T-cell (primary cell): ENCODE data around the gene PSMC3IP. TPM values are rescaled to one million over a fixed set of nuclear protein-coding genes. Genes with fewer than 3 reads are reported as not detected.
"Not testable (repeated sequence)": the region's sequence is repeated elsewhere in the genome, so short reads cannot be mapped to it uniquely, and the experiment has no call there.

ENCODE experiments used
- ATAC-seq, 4 experiments: fragments of 200-7000 bp in 3 of 4; fragments of 150-1000 bp in 1 of 4; cut with Tn5 transposase; replicated peaks in 1 of 4; 1 replicate in 3 of 4; 2 replicates in 1 of 4; pipeline ENCODE4 v1.10.0; 2021; ENCODE audit warnings: moderate library complexity in 3 of 4, mild to moderate bottlenecking in 2 of 4, moderate number of reproducible peaks in 1 of 4
- CTCF ChIA-PET, 2 donors: fragments of 300-600 bp; sonication (Branson Sonifier 250); formaldehyde crosslinking; loops; one replicate each; lab custom pipeline; 2022; ENCODE audit warnings: antibody characterized with exemption in 2 of 2; lab: Charles Lee
- POLR2A ChIA-PET, 2 donors: fragments of 300-600 bp; sonication (Branson Sonifier 250); formaldehyde crosslinking; loops; one replicate each; lab custom pipeline; 2022; ENCODE audit warnings: antibody characterized with exemption in 2 of 2; lab: Charles Lee
- DNase-seq, 35 experiments: peaks; one replicate each; pipeline versions ENCODE4 v3.0.0 to v3.0.0-alpha.2; 2013 to 2023
- H3K27ac ChIP-seq: one replicate; pipeline ENCODE4 v1.5.1; 2013; ENCODE audit warnings: low read length
- H3K27me3 ChIP-seq, 2 experiments: replicated peaks in 1 of 2; 1 replicate in 1 of 2; 2 replicates in 1 of 2; pipeline versions ENCODE4 v1.6.1 to v1.7.0; 2013; ENCODE audit warnings: low read length in 1 of 2, mixed read lengths in 1 of 2; ENCODE audit not compliant: control insufficient read depth in 2 of 2, insufficient read depth in 2 of 2; ENCODE audit errors: extremely low read depth in 1 of 2
- H3K36me3 ChIP-seq, 2 donors: 1 replicate in 1 of 2; 2 replicates in 1 of 2; pipeline versions ENCODE4 v1.6.1 to v1.7.0; 2013; ENCODE audit warnings: low read length in 1 of 2; ENCODE audit not compliant: control insufficient read depth in 2 of 2, insufficient read depth in 1 of 2; ENCODE audit errors: extremely low read depth in 1 of 2
- H3K4me1 ChIP-seq, 2 experiments: 1 replicate in 1 of 2; 2 replicates in 1 of 2; pipeline versions ENCODE4 v1.6.1 to v1.7.0; 2013; ENCODE audit warnings: low read length in 2 of 2, mixed read lengths in 1 of 2; ENCODE audit not compliant: insufficient read depth in 2 of 2, control insufficient read depth in 1 of 2; ENCODE audit errors: extremely low read depth in 1 of 2
- H3K4me3 ChIP-seq, 2 donors: 1 replicate in 1 of 2; 2 replicates in 1 of 2; pipeline versions ENCODE4 v1.5.1 to v1.7.0; 2013; ENCODE audit warnings: mild to moderate bottlenecking in 2 of 2, low read length in 1 of 2, moderate library complexity in 1 of 2; ENCODE audit not compliant: control insufficient read depth in 1 of 2; ENCODE audit errors: extremely low read depth in 1 of 2
- H3K9me3 ChIP-seq: 2 replicates; pipeline ENCODE4 v1.7.0; 2013
- H3K27ac Mint-ChIP-seq, 2 donors: one replicate each; pipeline ENCODE4 v1.8.0; 2020 to 2021; ENCODE audit warnings: mild to moderate bottlenecking in 2 of 2, mixed read lengths in 2 of 2
- H3K27me3 Mint-ChIP-seq, 2 donors: one replicate each; pipeline ENCODE4 v1.8.0; 2021 to 2022; ENCODE audit warnings: mixed read lengths in 2 of 2
- H3K36me3 Mint-ChIP-seq: one replicate; pipeline ENCODE4 v1.8.0; 2021; ENCODE audit warnings: mixed read lengths
- H3K4me1 Mint-ChIP-seq, 3 donors: one replicate each; pipeline ENCODE4 v1.8.0; 2020 to 2022; ENCODE audit warnings: mixed read lengths in 3 of 3, mild to moderate bottlenecking in 1 of 3
- H3K4me3 Mint-ChIP-seq, 3 donors: one replicate each; pipeline ENCODE4 v1.8.0; 2020 to 2022; ENCODE audit warnings: mild to moderate bottlenecking in 3 of 3, mixed read lengths in 3 of 3, moderate library complexity in 3 of 3
- H3K9me3 Mint-ChIP-seq, 3 donors: one replicate each; pipeline ENCODE4 v1.8.0; 2020 to 2022; ENCODE audit warnings: mixed read lengths in 3 of 3
- WGBS: methylation state at CpG from one replicate; pipeline ENCODE4 v1.1.5; 2013; ENCODE audit warnings: missing lambda C conversion rate; ENCODE audit not compliant: insufficient coverage; 5-methylcytosine and 5-hydroxymethylcytosine counted together
- total RNA-seq, 35 experiments: library from RNA in 6 of 35; stranded (reverse) in 6 of 35; fragments of 120-200 nt in 1 of 35; gene quantifications; one replicate each; pipeline versions ENCODE4 v1.2.1 to v1.2.4 and lab custom pipeline; 2013 to 2026

Gene PSMC3IP
- total RNA-seq, 5 donors from 2014 or later (not counting 1 experiment from before 2014, with no cell fraction given): 2.2 to 4.3 (median 3.2) TPM

- no peaks in the 10 kb centered on the region for H3K9me3 Mint-ChIP-seq
- Histone ChIP-seq H3K9me3 (no peaks in the 10 kb centered on the region), H3K4me3 (no peak overlapping the region), H3K27me3 (no peaks in the 10 kb centered on the region), H3K4me1 (peaks cover 9 to 48% of the 10 kb centered on the region in 2 experiments), H3K27ac (no peak overlapping the region), H3K36me3 (peaks cover 3 to 9% of the 10 kb centered on the region in 2 donors)
- POLR2A ChIA-PET: no interaction called here
- DNase-seq (no peak), ATAC-seq (no peak)
- H3K27me3 Mint-ChIP-seq: no peaks in the 10 kb centered on the region
- H3K4me3 Mint-ChIP-seq: no peak overlapping the region
- CTCF ChIA-PET: interaction anchor here in 1 of 2 donors (0.6 to 1.5 kb wide), 2 partner anchors 17 to 19 kb away, joined by 3 read pairs; no protein-coding TSS in a partner anchor
- no peak overlapping the region for H3K27ac Mint-ChIP-seq
- H3K4me1 Mint-ChIP-seq: peaks cover 21 to 46% (median 36%) of the 10 kb centered on the region in 3 donors
- peaks cover 3% of the 10 kb centered on the region for H3K36me3 Mint-ChIP-seq
- 94% methylated on average over 5 of the region's 6 CpGs for WGBS
Observed at GRCh38 chr17:42559075-42559474, 18.5 kb downstream of the PSMC3IP start.

DNA sequence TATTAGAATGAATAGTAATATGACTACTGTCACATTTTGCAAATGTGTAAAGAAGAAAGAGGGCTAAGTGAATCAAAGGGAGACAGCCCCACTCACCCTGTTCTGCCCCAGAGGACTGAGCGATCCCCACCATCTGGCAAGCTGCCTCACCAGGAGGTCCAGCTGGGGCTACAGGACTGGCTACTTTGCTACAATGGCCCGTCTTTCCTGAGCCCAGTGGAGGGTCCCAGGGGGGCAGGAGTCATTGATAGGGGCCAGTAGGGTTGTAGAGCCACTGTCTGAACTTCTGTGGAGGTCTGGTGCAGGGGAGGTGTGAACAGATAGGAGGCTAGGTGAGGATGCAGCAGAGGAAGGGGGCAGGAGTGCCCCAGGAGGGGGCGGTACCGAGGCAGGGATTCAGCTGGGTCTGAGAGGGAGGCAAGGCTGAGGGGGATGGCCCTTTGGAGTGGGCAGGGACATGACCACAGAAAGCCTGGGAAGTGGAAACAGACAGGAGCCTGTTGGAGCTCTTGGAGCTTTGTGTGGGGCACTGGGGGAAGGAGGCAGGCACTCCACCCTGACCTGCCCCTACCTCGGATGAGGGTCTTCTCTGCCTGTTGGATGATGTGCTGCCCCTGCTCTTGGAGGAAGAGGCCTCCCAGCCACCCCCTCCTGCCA is 21.4 kb downstream of the PSMC3IP start:
- DNase-seq, H3K27me3 Mint-ChIP-seq, H3K27ac ChIP-seq, H3K27me3 ChIP-seq, ATAC-seq, H3K4me3 ChIP-seq, H3K36me3 ChIP-seq, H3K36me3 Mint-ChIP-seq, CTCF ChIA-PET, H3K27ac Mint-ChIP-seq, H3K9me3 Mint-ChIP-seq, POLR2A ChIA-PET, H3K9me3 ChIP-seq: not testable (repeated sequence)
- WGBS: 40% methylated on average over 3 of the region's 5 CpGs
- peaks cover 3 to 35% of the 10 kb centered on the region in 2 experiments for H3K4me1 ChIP-seq
- Mint-ChIP-seq H3K4me1 (peaks cover 16 to 33% (median 21%) of the 10 kb centered on the region in 3 donors), H3K4me3 (peak overlapping the region in 1 of 3 donors; percentile 87)

GRCh38 chr17:42555122-42555622 is 22.4 kb downstream of the PSMC3IP start:
- peak overlapping the region; percentile 69 to 83 for H3K4me3 ChIP-seq

DNA sequence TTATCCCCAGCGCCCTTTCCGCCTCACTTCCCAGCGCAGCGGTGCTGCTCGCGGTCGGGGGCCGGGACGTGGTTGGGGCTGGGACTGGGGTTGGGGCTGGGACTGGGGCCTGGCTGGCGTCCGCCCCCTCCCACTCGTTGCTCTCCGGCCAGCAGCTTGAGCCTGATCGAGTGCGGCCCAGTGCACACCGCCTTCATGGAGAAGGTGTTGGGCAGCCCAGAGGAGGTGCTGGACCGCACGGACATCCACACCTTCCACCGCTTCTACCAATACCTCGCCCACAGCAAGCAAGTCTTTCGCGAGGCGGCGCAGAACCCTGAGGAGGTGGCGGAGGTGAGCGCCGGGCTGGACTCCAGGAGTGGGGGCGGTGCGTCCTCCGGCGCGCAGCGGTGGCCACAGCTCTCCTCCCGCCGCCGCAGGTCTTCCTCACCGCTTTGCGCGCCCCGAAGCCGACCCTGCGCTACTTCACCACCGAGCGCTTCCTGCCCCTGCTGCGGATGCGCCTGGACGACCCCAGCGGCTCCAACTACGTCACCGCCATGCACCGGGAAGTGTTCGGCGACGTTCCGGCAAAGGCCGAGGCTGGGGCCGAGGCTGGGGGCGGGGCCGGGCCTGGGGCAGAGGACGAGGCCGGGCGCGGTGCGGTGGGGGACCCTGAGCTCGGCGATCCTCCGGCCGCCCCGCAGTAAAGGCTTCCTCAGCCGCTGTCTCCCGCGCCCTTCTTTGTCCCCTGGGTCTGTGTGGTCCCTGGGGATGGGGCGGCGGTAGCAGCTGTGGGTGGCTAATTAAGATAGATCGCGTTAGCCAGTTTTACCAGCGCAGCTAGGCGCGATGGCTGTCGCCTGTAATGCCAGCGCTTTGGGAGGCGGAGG is 23.0 kb downstream of the PSMC3IP start:
- Histone ChIP-seq H3K36me3 (no peaks in the 10 kb centered on the region), H3K9me3 (no peaks in the 10 kb centered on the region), H3K4me1 (peaks cover 3 to 36% of the 10 kb centered on the region in 2 experiments), H3K27ac (peak overlapping the region; percentile 92), H3K27me3 (no peaks in the 10 kb centered on the region), H3K4me3 (peak overlapping the region; percentile 69 to 83)
- peak; percentile 87 to 92 (median 91) for ATAC-seq
- under 1% methylated on average over 58 of the region's 82 CpGs for WGBS
- H3K27ac Mint-ChIP-seq: peak overlapping the region; percentile 91 to 93
- H3K4me3 Mint-ChIP-seq: peak overlapping the region; percentile 84 to 91 (median 87)
- H3K4me1 Mint-ChIP-seq: peaks cover 21 to 31% (median 21%) of the 10 kb centered on the region in 3 donors
- H3K36me3 Mint-ChIP-seq: no peaks in the 10 kb centered on the region
- ChIA-PET POLR2A (interaction anchor here (0.5 to 0.7 kb wide), 2 partner anchors 243 to 1086 kb away, joined by 4 to 5 read pairs; no protein-coding TSS in a partner anchor), CTCF (interaction anchor here in 1 of 2 donors (0.6 to 0.9 kb wide), 3 partner anchors 16 to 210 kb away, joined by 3 read pairs; partner anchors contain the start of gene PSMC3IP)
- no peaks in the 10 kb centered on the region for H3K27me3 Mint-ChIP-seq
- H3K9me3 Mint-ChIP-seq: no peaks in the 10 kb centered on the region
- DNase-seq: peak; percentile 49 to 84 (median 69)

More at GRCh38 chr17:42555122-42555622, 22.4 kb downstream of the PSMC3IP start:
- peak in 1 of 4 experiments; percentile 6 for ATAC-seq
- no peaks in the 10 kb centered on the region for H3K9me3 ChIP-seq
- H3K27me3 ChIP-seq: no peaks in the 10 kb centered on the region
- POLR2A ChIA-PET: interaction anchor here in 1 of 2 donors (0.5 kb wide), 1 partner anchor 1087 kb away, joined by 4 read pairs; no protein-coding TSS in a partner anchor
- Mint-ChIP-seq H3K4me1 (peaks cover 21 to 33% (median 21%) of the 10 kb centered on the region in 3 donors), H3K36me3 (no peaks in the 10 kb centered on the region), H3K4me3 (peak overlapping the region; percentile 84 to 91 (median 87)), H3K27me3 (no peaks in the 10 kb centered on the region), H3K27ac (peak overlapping the region; percentile 91 to 93), H3K9me3 (no peaks in the 10 kb centered on the region)
- no CpG with 5 or more reads among the region's 4 CpGs for WGBS
- H3K4me1 ChIP-seq: peaks cover 3 to 36% of the 10 kb centered on the region in 2 experiments
- no peaks in the 10 kb centered on the region for H3K36me3 ChIP-seq
- DNase-seq: no peak
- peak overlapping the region; percentile 92 for H3K27ac ChIP-seq
- CTCF ChIA-PET: no interaction called here

DNA sequence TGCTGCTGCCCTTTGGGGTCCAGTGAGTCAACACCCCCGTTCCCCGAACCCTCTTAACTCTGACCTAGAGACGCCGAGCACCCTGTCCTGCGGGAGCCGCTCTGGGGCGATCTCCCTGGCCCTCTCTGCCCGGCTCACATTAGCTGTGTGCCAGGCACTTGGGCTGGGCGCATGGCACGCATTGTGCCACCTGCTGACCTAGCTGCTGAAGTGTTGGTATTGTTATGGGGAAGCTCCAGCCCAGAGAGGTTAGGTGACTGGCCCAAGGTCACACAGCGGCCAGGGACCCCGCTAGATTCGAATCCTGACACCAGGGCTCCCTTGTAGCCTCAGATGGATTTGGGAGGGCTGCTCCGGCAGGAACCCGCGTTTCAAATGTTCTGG is 23.7 kb downstream of the PSMC3IP start:
- Mint-ChIP-seq H3K27me3 (no peaks in the 10 kb centered on the region), H3K4me3 (peak overlapping the region; percentile 84 to 91 (median 87)), H3K27ac (peak overlapping the region; percentile 91 to 93), H3K9me3 (no peaks in the 10 kb centered on the region), H3K36me3 (no peaks in the 10 kb centered on the region), H3K4me1 (peaks cover 27 to 37% (median 28%) of the 10 kb centered on the region in 3 donors)
- ChIA-PET CTCF (interaction anchor here in 1 of 2 donors (0.6 to 1.0 kb wide), 4 partner anchors 15 to 210 kb away, joined by 3 to 9 read pairs (median 3); partner anchors contain the start of gene PSMC3IP), POLR2A (interaction anchor here in 1 of 2 donors (0.7 kb wide), 1 partner anchor 242 kb away, joined by 5 read pairs; no protein-coding TSS in a partner anchor)
- Histone ChIP-seq H3K9me3 (no peaks in the 10 kb centered on the region), H3K36me3 (no peaks in the 10 kb centered on the region), H3K4me3 (peak overlapping the region; percentile 69 to 83), H3K4me1 (peaks cover 3 to 38% of the 10 kb centered on the region in 2 experiments), H3K27me3 (no peaks in the 10 kb centered on the region), H3K27ac (peak overlapping the region; percentile 92)
- 60% methylated on average over 16 of the region's 16 CpGs for WGBS
- ATAC-seq (peak in 2 of 4 experiments; percentile 18 to 21), DNase-seq (peak in 1 of 35 experiments; percentile 44)
